Tibial nerve (tissue), 4 donors: ENCODE results near the gene FCN1. TPM values are rescaled to one million over a fixed set of nuclear protein-coding genes. Genes with fewer than 3 reads are reported as not detected.

ENCODE experiments used
- DNase-seq, 2 donors: peaks; one replicate each; pipeline ENCODE4 v3.0.0-alpha.2; 2019; ENCODE audit warnings: low spot score in 2 of 2
- H3K27ac ChIP-seq, 4 donors: fragments of 200-600 bp; sonication (generic) in 3 of 4; one replicate each; pipeline ENCODE4 v1.5.1; 2017 to 2019; ENCODE audit warnings: mild to moderate bottlenecking in 1 of 4
- H3K27me3 ChIP-seq, 2 donors: fragments of 200-600 bp; sonication (generic) in 1 of 2; one replicate each; pipeline versions ENCODE4 v1.5.1 to v1.6.0; 2017 to 2019
- H3K36me3 ChIP-seq, 3 donors: fragments of 200-600 bp; sonication (generic); one replicate each; pipeline ENCODE4 v1.5.1; 2018 to 2019
- H3K4me1 ChIP-seq, 4 donors: fragments of 200-600 bp; sonication (generic) in 3 of 4; one replicate each; pipeline ENCODE4 v1.5.1; 2017 to 2019
- H3K4me3 ChIP-seq, 4 donors: fragments of 200-600 bp; sonication (generic) in 3 of 4; one replicate each; pipeline ENCODE4 v1.5.1; 2017 to 2019; ENCODE audit warnings: mild to moderate bottlenecking in 1 of 4, moderate library complexity in 1 of 4
- H3K9me3 ChIP-seq, 4 donors: fragments of 200-600 bp; sonication (generic) in 3 of 4; one replicate each; pipeline ENCODE4 v1.5.1; 2017 to 2019
- EP300 ChIP-seq, 2 donors: sonication (generic); formaldehyde crosslinking; IDR thresholded peaks; one replicate each; pipeline ENCODE4 v1.6.1; 2017; ENCODE audit warnings: antibody characterized with exemption in 2 of 2, mild to moderate bottlenecking in 1 of 2
- POLR2A ChIP-seq, 2 donors: fragments of 450-650 bp; IDR thresholded peaks; one replicate each; pipeline ENCODE4 v1.6.1; 2017; ENCODE audit warnings: antibody characterized with exemption in 2 of 2, mild to moderate bottlenecking in 2 of 2, moderate library complexity in 2 of 2
- WGBS, 2 donors: methylation state at CpG; one replicate each; pipeline ENCODE4 v1.1.5; 2018; 5-methylcytosine and 5-hydroxymethylcytosine counted together
- total RNA-seq, 4 donors: library from RNA; depleted of rRNA; stranded (reverse); fragments of >200 nt; gene quantifications; one replicate each; pipeline ENCODE4 v1.1.0, GENCODE V29; 2016
- TF ChIP-seq, protein P1 (sequence below), 5 experiments: fragments of 200-600 bp in 3 of 5; fragments of 450-650 bp in 2 of 5; sonication (generic) in 3 of 5; IDR thresholded peaks; one replicate each; pipeline ENCODE4 v1.5.1; 2016 to 2019; ENCODE audit warnings: antibody characterized with exemption in 5 of 5, mild to moderate bottlenecking in 3 of 5, moderate library complexity in 2 of 5

Gene FCN1
- total RNA-seq, 4 donors from 2014 or later = under 0.01 to 2.9 (median 0.96) TPM

DNA sequence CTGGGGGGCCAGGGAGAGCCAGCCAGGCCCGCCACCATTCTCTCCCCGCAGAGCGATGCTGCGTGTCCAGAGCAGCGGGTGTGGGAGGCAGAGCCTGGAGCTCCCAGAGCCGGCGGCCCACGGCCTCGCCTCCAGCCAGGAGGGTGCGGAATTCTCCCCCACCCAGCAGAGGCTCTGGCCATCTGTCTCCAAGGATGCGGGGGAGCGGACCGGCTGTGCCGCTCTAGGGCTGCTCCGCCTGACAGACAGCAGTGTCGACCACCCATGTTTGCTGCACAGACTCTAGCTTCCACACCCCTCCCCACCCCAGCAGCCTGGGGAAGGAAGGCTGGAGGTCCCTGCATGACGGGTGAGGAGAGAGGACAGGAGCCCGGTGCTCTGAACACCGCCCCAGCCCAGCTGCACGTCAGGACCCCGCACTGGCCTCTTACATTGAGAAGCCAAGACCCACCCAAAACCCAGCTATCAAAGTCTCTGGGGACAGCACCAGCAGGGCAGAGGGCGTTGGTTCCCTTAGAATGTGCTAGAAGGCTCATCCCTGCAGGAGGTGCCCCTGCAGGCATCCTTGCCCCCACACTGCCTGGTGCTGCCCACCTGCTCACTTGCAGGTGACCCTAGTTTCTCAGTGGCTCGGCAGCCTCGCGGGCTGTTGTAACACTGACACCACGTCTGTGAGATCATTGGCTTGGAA is 29.7 kb upstream of the FCN1 start:
- Histone ChIP-seq H3K9me3 (peaks cover 0 to 6% (median 0%) of the 10 kb centered on the region in 4 donors), H3K27me3 (peaks cover 0 to 42% of the 10 kb centered on the region in 2 donors), H3K4me1 (peaks cover 0 to 32% (median 0%) of the 10 kb centered on the region in 4 donors), H3K4me3 (no peak overlapping the region), H3K36me3 (no peaks in the 10 kb centered on the region), H3K27ac (no peak overlapping the region)
- 62 to 63% methylated on average over 20 to 25 of the region's 26 CpGs for WGBS, 2 donors
- no peak for DNase-seq
- TF ChIP-seq POLR2A (IDR thresholded peaks at IDR 0.05) = no peak
- TF ChIP-seq EP300 (IDR thresholded peaks at IDR 0.05) = no peak

DNA sequence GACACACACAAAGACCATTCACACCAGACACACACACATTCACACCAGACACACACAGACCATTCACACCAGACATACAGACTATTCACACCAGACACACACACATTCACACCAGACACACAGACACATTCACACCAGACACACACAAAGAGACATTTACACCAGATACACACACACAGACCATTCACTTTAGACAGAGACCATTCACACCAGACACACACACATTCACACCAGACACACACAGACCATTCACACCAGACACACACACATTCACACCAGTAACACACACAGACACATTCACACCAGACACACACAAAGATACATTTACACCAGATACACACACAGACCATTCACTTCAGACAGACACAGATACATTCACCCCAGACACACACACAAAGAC is 29.0 kb upstream of the FCN1 start:
- H3K27me3 ChIP-seq = peaks cover 0 to 48% of the 10 kb centered on the region in 2 donors
- H3K4me1 ChIP-seq = peaks cover 0 to 37% (median 0%) of the 10 kb centered on the region in 4 donors
- no peak overlapping the region for H3K27ac ChIP-seq
- DNase-seq = no peak
- no peaks in the 10 kb centered on the region for H3K9me3 ChIP-seq
- TF ChIP-seq, protein P1, sequence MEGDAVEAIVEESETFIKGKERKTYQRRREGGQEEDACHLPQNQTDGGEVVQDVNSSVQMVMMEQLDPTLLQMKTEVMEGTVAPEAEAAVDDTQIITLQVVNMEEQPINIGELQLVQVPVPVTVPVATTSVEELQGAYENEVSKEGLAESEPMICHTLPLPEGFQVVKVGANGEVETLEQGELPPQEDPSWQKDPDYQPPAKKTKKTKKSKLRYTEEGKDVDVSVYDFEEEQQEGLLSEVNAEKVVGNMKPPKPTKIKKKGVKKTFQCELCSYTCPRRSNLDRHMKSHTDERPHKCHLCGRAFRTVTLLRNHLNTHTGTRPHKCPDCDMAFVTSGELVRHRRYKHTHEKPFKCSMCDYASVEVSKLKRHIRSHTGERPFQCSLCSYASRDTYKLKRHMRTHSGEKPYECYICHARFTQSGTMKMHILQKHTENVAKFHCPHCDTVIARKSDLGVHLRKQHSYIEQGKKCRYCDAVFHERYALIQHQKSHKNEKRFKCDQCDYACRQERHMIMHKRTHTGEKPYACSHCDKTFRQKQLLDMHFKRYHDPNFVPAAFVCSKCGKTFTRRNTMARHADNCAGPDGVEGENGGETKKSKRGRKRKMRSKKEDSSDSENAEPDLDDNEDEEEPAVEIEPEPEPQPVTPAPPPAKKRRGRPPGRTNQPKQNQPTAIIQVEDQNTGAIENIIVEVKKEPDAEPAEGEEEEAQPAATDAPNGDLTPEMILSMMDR (IDR thresholded peaks at IDR 0.05) = no peak
- no peak for TF ChIP-seq EP300 (IDR thresholded peaks at IDR 0.05)
- H3K4me3 ChIP-seq = no peak overlapping the region
- no peaks in the 10 kb centered on the region for H3K36me3 ChIP-seq

DNA sequence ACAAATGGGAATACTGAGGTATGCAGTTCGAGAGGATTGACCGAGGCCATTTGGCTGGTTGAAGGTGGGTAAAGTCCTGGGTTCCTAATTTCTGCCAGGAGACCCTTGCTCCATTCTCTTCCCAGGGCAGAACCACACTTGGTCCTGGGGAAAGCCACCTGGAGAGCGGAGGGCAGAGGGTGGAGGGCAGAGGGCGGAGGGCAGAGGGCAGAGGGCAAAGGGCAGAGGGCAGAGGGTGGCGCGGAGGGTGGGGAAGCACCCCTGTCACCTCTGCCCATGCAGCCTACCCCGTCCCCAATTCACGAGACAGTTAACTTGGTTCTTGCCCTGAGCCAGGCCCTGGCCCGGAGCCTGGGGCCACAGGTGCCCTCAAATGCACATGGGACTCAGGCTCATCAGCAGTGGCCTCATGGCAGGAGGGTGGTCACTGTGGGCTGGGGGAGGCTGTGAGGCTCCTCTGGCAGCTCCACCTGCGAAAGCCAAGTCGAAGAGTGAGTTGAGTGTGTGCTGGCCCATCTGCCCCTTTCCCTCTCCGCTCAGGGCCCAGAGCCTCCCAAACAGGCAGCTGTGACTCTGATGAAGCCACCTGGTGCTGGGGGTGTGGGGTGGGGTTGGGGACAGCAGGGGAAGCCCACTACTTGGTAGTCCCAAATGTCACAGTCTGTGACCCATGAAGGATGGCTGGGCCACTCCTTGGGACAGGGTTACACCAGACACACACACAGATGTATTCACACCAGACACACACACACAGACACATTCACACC is 28.0 kb upstream of the FCN1 start:
- no peak for DNase-seq

DNA sequence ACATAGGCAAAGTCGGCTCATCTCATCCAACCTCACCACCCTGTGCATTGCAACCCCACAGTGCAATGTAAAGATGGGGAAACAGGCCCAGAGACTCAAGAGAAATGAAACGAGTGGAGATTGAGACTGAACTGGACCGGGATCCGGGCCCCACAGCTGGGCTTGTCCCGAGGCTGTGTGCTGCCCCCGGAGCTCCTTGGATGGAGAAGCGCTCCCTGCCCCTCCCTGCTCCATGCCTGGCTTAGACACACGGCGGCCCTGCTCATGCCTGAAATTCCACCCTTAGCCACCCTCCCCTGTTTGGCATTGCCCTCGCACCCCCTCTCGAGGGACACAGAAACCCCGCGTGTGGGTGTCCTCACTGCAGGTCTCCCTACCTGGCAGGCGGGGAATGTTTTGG is 27.2 kb upstream of the FCN1 start:
- no peaks in the 10 kb centered on the region for H3K36me3 ChIP-seq
- WGBS, 2 donors = 56 to 58% methylated on average over 14 of the region's 14 CpGs
- H3K27ac ChIP-seq = peak overlapping the region in 1 of 4 donors; percentile 9
- peaks cover 0 to 37% (median 0%) of the 10 kb centered on the region in 4 donors for H3K4me1 ChIP-seq
- H3K4me3 ChIP-seq = no peak overlapping the region
- no peak for TF ChIP-seq POLR2A (IDR thresholded peaks at IDR 0.05)
- no peak for TF ChIP-seq EP300 (IDR thresholded peaks at IDR 0.05)
- TF ChIP-seq, protein P1 (IDR thresholded peaks at IDR 0.05) = no peak
- no peaks in the 10 kb centered on the region for H3K9me3 ChIP-seq
- DNase-seq = no peak
- peaks cover 0 to 53% of the 10 kb centered on the region in 2 donors for H3K27me3 ChIP-seq

More for the DNA sequence above, 28.0 kb upstream of the FCN1 start:
- Histone ChIP-seq H3K27me3 (peaks cover 0 to 53% of the 10 kb centered on the region in 2 donors), H3K9me3 (no peaks in the 10 kb centered on the region), H3K4me1 (peaks cover 0 to 37% (median 0%) of the 10 kb centered on the region in 4 donors), H3K4me3 (no peak overlapping the region), H3K27ac (no peak overlapping the region), H3K36me3 (no peaks in the 10 kb centered on the region)
- 82 to 94% methylated on average over 9 to 12 of the region's 12 CpGs for WGBS, 2 donors
- no peak for TF ChIP-seq EP300 (IDR thresholded peaks at IDR 0.05)
- TF ChIP-seq, protein P1 (IDR thresholded peaks at IDR 0.05) = no peak
- no peak for TF ChIP-seq POLR2A (IDR thresholded peaks at IDR 0.05)

DNA sequence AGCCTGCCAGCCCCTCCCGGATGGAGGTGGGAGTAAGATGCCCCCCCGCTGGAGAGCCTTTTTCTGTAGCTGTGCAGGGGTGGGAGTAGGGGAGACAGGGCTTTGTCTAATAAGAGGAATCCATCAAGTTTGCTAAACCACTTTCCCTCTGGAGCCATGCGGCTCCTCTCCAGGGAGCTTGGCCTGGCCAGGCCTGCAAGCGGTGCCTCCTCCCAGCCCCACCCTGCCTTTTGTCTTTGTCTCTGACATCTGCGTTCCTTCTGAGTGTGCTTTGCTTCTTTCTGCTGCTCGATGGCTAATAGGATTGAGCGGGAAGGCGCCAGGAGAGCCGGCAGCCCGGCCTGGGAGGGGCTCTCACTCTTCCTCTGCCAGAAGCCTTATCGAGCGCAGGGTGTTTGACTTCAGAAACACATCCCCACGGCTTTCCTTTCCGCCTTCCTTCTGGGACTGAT is 26.7 kb upstream of the FCN1 start:
- Histone ChIP-seq H3K4me1 (peaks cover 0 to 37% (median 0%) of the 10 kb centered on the region in 4 donors), H3K27me3 (peaks cover 0 to 56% of the 10 kb centered on the region in 2 donors), H3K36me3 (no peaks in the 10 kb centered on the region), H3K4me3 (no peak overlapping the region), H3K9me3 (no peaks in the 10 kb centered on the region), H3K27ac (peak overlapping the region in 1 of 4 donors; percentile 9)
- peak in 1 of 2 donors; percentile 15 for DNase-seq
- TF ChIP-seq, protein P1 (IDR thresholded peaks at IDR 0.05) = no peak
- TF ChIP-seq POLR2A (IDR thresholded peaks at IDR 0.05) = no peak
- TF ChIP-seq EP300 (IDR thresholded peaks at IDR 0.05) = no peak
- 24 to 25% methylated on average over 14 of the region's 14 CpGs for WGBS, 2 donors
